Common myeloid progenitor, CD34-positive (primary cell): ENCODE data around the gene STX16.
"Not testable (repeated sequence)": the region's sequence is repeated elsewhere in the genome, so short reads cannot be mapped to it uniquely, and the experiment has no call there.

Experiments
- CTCF ChIA-PET: fragments of 350-600 bp; sonication (Branson Sonifier 250); formaldehyde crosslinking; loops from one replicate; lab custom pipeline; 2021; ENCODE audit warnings: antibody characterized with exemption; lab: Charles Lee
- POLR2A ChIA-PET: fragments of 350-600 bp; sonication (Branson Sonifier 250); formaldehyde crosslinking; loops from one replicate; lab custom pipeline; 2021; ENCODE audit warnings: antibody characterized with exemption; lab: Charles Lee
- DNase-seq, 3 donors: peaks; one replicate each; pipeline versions ENCODE4 v3.0.0 to v3.0.0-alpha.2; 2013
- H3K27ac ChIP-seq, 2 experiments: 1 replicate in 1 of 2; 2 replicates in 1 of 2; pipeline ENCODE4 v1.7.0; 2013; ENCODE audit warnings: inconsistent platforms in 2 of 2, low read length in 2 of 2, mild to moderate bottlenecking in 2 of 2, low read depth in 1 of 2, moderate library complexity in 1 of 2; ENCODE audit not compliant: severe bottlenecking in 2 of 2, insufficient read depth in 1 of 2, poor library complexity in 1 of 2
- H3K27me3 ChIP-seq, 5 experiments: replicated peaks in 2 of 5; 1 replicate in 3 of 5; 2 replicates in 2 of 5; pipeline versions ENCODE4 v1.6.1 to v1.7.0; 2013; ENCODE audit warnings: low read length in 4 of 5, mild to moderate bottlenecking in 2 of 5, moderate library complexity in 2 of 5, inconsistent platforms in 1 of 5; ENCODE audit not compliant: insufficient read depth in 5 of 5, control insufficient read depth in 4 of 5
- H3K36me3 ChIP-seq, 4 experiments: 1 replicate in 2 of 4; 2 replicates in 2 of 4; pipeline versions ENCODE4 v1.6.1 to v1.7.0; 2013; ENCODE audit warnings: low read length in 3 of 4, control low read depth in 1 of 4, mild to moderate bottlenecking in 1 of 4; ENCODE audit not compliant: control insufficient read depth in 4 of 4, insufficient read depth in 4 of 4
- H3K4me1 ChIP-seq, 4 experiments: 1 replicate in 3 of 4; 2 replicates in 1 of 4; pipeline versions ENCODE4 v1.6.1 to v1.7.1; 2013; ENCODE audit warnings: low read length in 3 of 4, mild to moderate bottlenecking in 3 of 4, control low read depth in 1 of 4, inconsistent platforms in 1 of 4, moderate library complexity in 1 of 4; ENCODE audit not compliant: control insufficient read depth in 4 of 4, insufficient read depth in 4 of 4; ENCODE audit errors: control extremely low read depth in 1 of 4
- H3K4me3 ChIP-seq, 7 experiments: 1 replicate in 4 of 7; 2 replicates in 3 of 7; pipeline versions ENCODE4 v1.5.1 to v1.7.0; 2013; ENCODE audit warnings: mild to moderate bottlenecking in 7 of 7, low read length in 6 of 7, moderate library complexity in 6 of 7, inconsistent platforms in 2 of 7, low read depth in 2 of 7, control low read depth in 1 of 7; ENCODE audit not compliant: insufficient read depth in 4 of 7, control insufficient read depth in 1 of 7; ENCODE audit errors: extremely low read depth in 1 of 7
- H3K9me3 ChIP-seq, 5 experiments: 1 replicate in 4 of 5; 2 replicates in 1 of 5; pipeline versions ENCODE4 v1.6.1 to v1.7.1; 2013; ENCODE audit warnings: low read length in 4 of 5, mild to moderate bottlenecking in 2 of 5, inconsistent platforms in 1 of 5, low read depth in 1 of 5, moderate library complexity in 1 of 5; ENCODE audit not compliant: control insufficient read depth in 4 of 5, insufficient read depth in 2 of 5; ENCODE audit errors: control extremely low read depth in 1 of 5
- WGBS: methylation state at CpG from one replicate; pipeline ENCODE4 v1.1.5; 2013; ENCODE audit not compliant: insufficient coverage; 5-methylcytosine and 5-hydroxymethylcytosine counted together

Gene STX16

GRCh38 chr20:58637466-58638213 is 13.4 kb upstream of the STX16 start:
- 94% methylated on average over 23 of the region's 24 CpGs for WGBS
- CTCF ChIA-PET, result no interaction called here
- POLR2A ChIA-PET, result no interaction called here

GRCh38 chr20:58638467-58639181 is 12.5 kb upstream of the STX16 start:
- WGBS, result 91% methylated on average over 5 of the region's 7 CpGs
- POLR2A ChIA-PET, result no interaction called here
- no peaks in the 10 kb centered on the region for H3K9me3 ChIP-seq
- no peak for DNase-seq
- peaks cover 0 to 14% (median 4%) of the 10 kb centered on the region in 5 experiments for H3K27me3 ChIP-seq
- no peak overlapping the region for H3K4me3 ChIP-seq
- H3K36me3 ChIP-seq, result no peaks in the 10 kb centered on the region
- H3K4me1 ChIP-seq, result peaks cover 0 to 11% (median 3%) of the 10 kb centered on the region in 4 experiments
- no peak overlapping the region for H3K27ac ChIP-seq
- CTCF ChIA-PET, result interaction anchor here (1.0 kb wide), 1 partner anchor 9 kb away, joined by 6 read pairs; no protein-coding TSS in a partner anchor

More at GRCh38 chr20:58637466-58638213, 13.4 kb upstream of the STX16 start:
- Histone ChIP-seq H3K36me3 (no peaks in the 10 kb centered on the region), H3K4me3 (no peak overlapping the region), H3K27ac (no peak overlapping the region), H3K4me1 (peaks cover 0 to 11% (median 3%) of the 10 kb centered on the region in 4 experiments), H3K9me3 (no peaks in the 10 kb centered on the region), H3K27me3 (peaks cover 0 to 14% (median 4%) of the 10 kb centered on the region in 5 experiments)
- DNase-seq, result no peak

- peaks cover 0 to 14% (median 4%) of the 10 kb centered on the region in 5 experiments for H3K27me3 ChIP-seq
- POLR2A ChIA-PET, result no interaction called here
Observed at GRCh38 chr20:58639182-58640146, 11.6 kb upstream of the STX16 start.

GRCh38 chr20:58640446-58640845 is 10.6 kb upstream of the STX16 start:
- CTCF ChIA-PET, result no interaction called here
- Histone ChIP-seq H3K27me3 (peaks cover 0 to 11% (median 4%) of the 10 kb centered on the region in 5 experiments), H3K9me3 (no peaks in the 10 kb centered on the region), H3K4me3 (no peak overlapping the region), H3K27ac (no peak overlapping the region), H3K36me3 (no peaks in the 10 kb centered on the region), H3K4me1 (no peaks in the 10 kb centered on the region)
- WGBS, result 68% methylated on average over 7 of the region's 9 CpGs
- POLR2A ChIA-PET, result no interaction called here
- DNase-seq, result peak in 2 of 3 donors; percentile 30 to 46

More at GRCh38 chr20:58639182-58640146, 11.6 kb upstream of the STX16 start:
- H3K4me1 ChIP-seq, result peaks cover 0 to 5% (median 2%) of the 10 kb centered on the region in 4 experiments
- no peak for DNase-seq
- CTCF ChIA-PET, result interaction anchor here (1.0 kb wide), 1 partner anchor 8 kb away, joined by 6 read pairs; no protein-coding TSS in a partner anchor
- no peaks in the 10 kb centered on the region for H3K36me3 ChIP-seq
- H3K9me3 ChIP-seq, result no peaks in the 10 kb centered on the region
- H3K27ac ChIP-seq, result no peak overlapping the region
- no peak overlapping the region for H3K4me3 ChIP-seq
- WGBS, result 89% methylated on average over 18 of the region's 19 CpGs

GRCh38 chr20:58642441-58642840 is 8.6 kb upstream of the STX16 start:
- Histone ChIP-seq H3K4me1 (no peaks in the 10 kb centered on the region), H3K36me3 (no peaks in the 10 kb centered on the region), H3K9me3 (no peaks in the 10 kb centered on the region), H3K27ac (no peak overlapping the region), H3K4me3 (no peak overlapping the region), H3K27me3 (peaks cover 0 to 10% (median 4%) of the 10 kb centered on the region in 5 experiments)
- no peak for DNase-seq
- ChIA-PET POLR2A (interaction anchor here (0.7 kb wide), 1 partner anchor 556 kb away, joined by 3 read pairs; no protein-coding TSS in a partner anchor), CTCF (no interaction called here)
- WGBS, result 97% methylated on average over 9 of the region's 9 CpGs

GRCh38 chr20:58642896-58643295 is 8.2 kb upstream of the STX16 start:
- H3K36me3 ChIP-seq, H3K4me1 ChIP-seq, H3K9me3 ChIP-seq, H3K27ac ChIP-seq, H3K27me3 ChIP-seq, DNase-seq, POLR2A ChIA-PET, H3K4me3 ChIP-seq: not testable (repeated sequence)
- CTCF ChIA-PET, result interaction anchor here (0.6 kb wide), 1 partner anchor 197 kb away, joined by 3 read pairs; no protein-coding TSS in a partner anchor
- 96% methylated on average over 4 of the region's 9 CpGs for WGBS
